H1 (cell line): Measurements from ENCODE around the gene NHSL2. TPM values are rescaled to one million over a fixed set of nuclear protein-coding genes. Genes with fewer than 3 reads are reported as not detected.

Experiments
- CHD7 ChIP-seq: fragments of 300-600 bp; sonication (generic); IDR thresholded peaks from 2 replicates; pipeline ENCODE4 v1.7.1; 2012; ENCODE audit warnings: low read length, moderate library complexity, mild to moderate bottlenecking, inconsistent platforms; ENCODE audit not compliant: insufficient replicate concordance
- EP300 ChIP-seq, 2 experiments: IDR thresholded peaks; 1 replicate in 1 of 2; 2 replicates in 1 of 2; pipeline ENCODE4 v1.6.1; 2011 to 2012; ENCODE audit warnings: low read depth in 2 of 2, low read length in 2 of 2, mild to moderate bottlenecking in 2 of 2, borderline replicate concordance in 1 of 2, inconsistent platforms in 1 of 2, moderate library complexity in 1 of 2
- GABPA ChIP-seq: IDR thresholded peaks from 2 replicates; pipeline ENCODE4 v1.6.1; 2011; ENCODE audit warnings: mild to moderate bottlenecking, low read length, moderate library complexity, borderline replicate concordance; ENCODE audit not compliant: insufficient read depth
- GTF2F1 ChIP-seq: IDR thresholded peaks from 2 replicates; pipeline ENCODE4 v1.6.1; 2012; ENCODE audit warnings: low read depth, low read length, improper control_type of control experiment, borderline replicate concordance
- KDM4A ChIP-seq: IDR thresholded peaks from one replicate; pipeline ENCODE4 v1.7.1; 2012; ENCODE audit warnings: low read depth, mild to moderate bottlenecking, moderate library complexity, low read length, inconsistent platforms; ENCODE audit not compliant: severe bottlenecking
- KDM5A ChIP-seq: fragments of 200-600 bp; IDR thresholded peaks from 2 replicates; pipeline ENCODE4 v1.7.1; 2012; ENCODE audit warnings: mild to moderate bottlenecking, low read length, inconsistent platforms, mixed read lengths
- PHF8 ChIP-seq: fragments of 200-600 bp; sonication (generic); conservative IDR thresholded peaks from 2 replicates; pipeline ENCODE4 v1.7.1; 2012; ENCODE audit warnings: low read depth, mild to moderate bottlenecking, inconsistent platforms, low read length, moderate library complexity
- POLR2AphosphoS5 ChIP-seq: IDR thresholded peaks from 2 replicates; pipeline ENCODE4 v1.6.1; 2011; ENCODE audit warnings: low read depth, low read length
- TEAD4 ChIP-seq: IDR thresholded peaks from 2 replicates; pipeline ENCODE4 v1.6.1; 2012; ENCODE audit warnings: low read depth, low read length, inconsistent platforms, mixed read lengths
- ZNF274 ChIP-seq: IDR thresholded peaks from 2 replicates; pipeline ENCODE4 v1.7.0; 2012; ENCODE audit warnings: low read length, borderline replicate concordance; ENCODE audit errors: extremely low read depth
- polyA plus RNA-seq, 7 experiments: library from polyadenylated mRNA; depleted of rRNA in 3 of 7; stranded (reverse) in 5 of 7; unstranded in 2 of 7; fragments of >200 nt in 5 of 7; fragments of 200-250 nt in 2 of 7; gene quantifications; 1 replicate in 5 of 7; 2 replicates in 1 of 7; 4 replicates in 1 of 7; pipeline versions ENCODE4 v1.2.1 to v1.2.3, GENCODE V29; 2011 to 2013; ENCODE audit warnings: missing spikeins in 2 of 7, mixed read lengths in 2 of 7
- total RNA-seq: library from RNA; stranded (reverse); fragmentation: NEBNext Ultra II Directional; extraction: Animal tissue kit (Norgen Biotek cat#: 25700); gene quantifications from 2 replicates; pipeline ENCODE4 v1.2.1, GENCODE V29; 2021
- TF ChIP-seq, protein P1 (sequence below): IDR thresholded peaks from 2 replicates; pipeline ENCODE4 v1.6.1; 2012; ENCODE audit warnings: inconsistent platforms

Gene NHSL2
- total and polyA plus RNA-seq, 2 of the 8 experiments (the other 6 are each of a cell fraction or from before 2014, with no cell fraction given) = 3.7 to 7.2 TPM

DNA sequence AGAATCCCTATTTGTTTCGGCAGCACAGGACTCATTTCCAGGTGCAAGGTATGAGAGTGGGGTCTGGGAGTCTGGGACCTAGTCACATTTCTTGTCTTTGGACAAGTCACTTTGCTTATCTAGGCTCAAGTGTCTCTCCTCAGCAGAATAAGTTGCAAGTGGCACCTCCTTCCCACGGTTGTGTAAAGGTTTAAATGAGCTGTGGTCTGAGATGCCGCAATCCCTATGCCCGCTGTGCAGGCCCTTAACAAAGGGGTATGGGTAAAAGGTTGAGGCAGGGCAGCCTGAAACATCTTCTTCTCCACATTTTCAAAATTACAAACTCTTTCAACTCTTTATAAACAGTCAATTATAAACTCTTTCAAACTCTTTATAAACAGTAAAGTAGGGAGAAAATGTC, 127.4 kb downstream of the NHSL2 start (continued):
- no peak for TF ChIP-seq CHD7
- TF ChIP-seq ZNF274 = no peak
- no peak for TF ChIP-seq GTF2F1
- no peak for TF ChIP-seq POLR2AphosphoS5
- TF ChIP-seq EP300 (IDR thresholded peaks at IDR 0.05; ENCODE audit: borderline replicate concordance in 1 of 2, low read depth in 2 of 2, low read length in 2 of 2) = no peak
- TF ChIP-seq KDM4A = no peak
- TF ChIP-seq TEAD4 = no peak
- TF ChIP-seq KDM5A = no peak
- TF ChIP-seq GABPA = no peak
- no peak for TF ChIP-seq PHF8
- TF ChIP-seq, protein P1, sequence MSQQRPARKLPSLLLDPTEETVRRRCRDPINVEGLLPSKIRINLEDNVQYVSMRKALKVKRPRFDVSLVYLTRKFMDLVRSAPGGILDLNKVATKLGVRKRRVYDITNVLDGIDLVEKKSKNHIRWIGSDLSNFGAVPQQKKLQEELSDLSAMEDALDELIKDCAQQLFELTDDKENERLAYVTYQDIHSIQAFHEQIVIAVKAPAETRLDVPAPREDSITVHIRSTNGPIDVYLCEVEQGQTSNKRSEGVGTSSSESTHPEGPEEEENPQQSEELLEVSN = no peak
